Lung microvascular endothelial cell (primary cell): Measurements from ENCODE around the gene RUBCNL. TPM values are rescaled to one million over a fixed set of nuclear protein-coding genes. Genes with fewer than 3 reads are reported as not detected.
"Not testable (repeated sequence)": the region's sequence is repeated elsewhere in the genome, so short reads cannot be mapped to it uniquely, and the experiment has no call there.

Source experiments
- DNase-seq, 2 donors: peaks; one replicate each; pipeline versions ENCODE4 v3.0.0 to v3.0.0-alpha.2; 2010; ENCODE audit warnings: low read depth in 2 of 2
- total RNA-seq: library from RNA; depleted of rRNA; stranded (reverse); fragments of >200 nt; gene quantifications from 2 replicates; pipeline ENCODE4 v1.2.1, GENCODE V29; 2014

The RUBCNL gene
- total RNA-seq, 1 donor from 2014 or later: 0.20 TPM

DNA sequence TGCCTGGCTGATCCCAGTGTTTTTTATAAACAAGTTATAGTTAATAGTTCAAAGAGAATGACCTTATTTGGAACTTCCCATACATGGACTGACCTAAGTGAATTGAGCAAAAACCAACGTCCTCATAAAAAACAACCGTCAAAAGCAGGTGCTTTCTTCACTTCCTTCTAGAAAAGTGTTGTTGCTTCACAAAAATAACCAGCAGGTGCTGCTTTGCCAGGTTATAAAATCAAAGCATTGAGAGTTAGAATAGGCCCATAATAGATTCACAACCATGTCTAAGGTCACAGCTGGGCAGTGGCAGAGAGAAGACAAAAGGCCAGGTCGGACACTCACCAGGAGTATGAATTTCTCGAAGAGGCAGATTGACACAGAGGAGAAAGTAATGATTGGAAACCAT, 9.5 kb downstream of the RUBCNL start:
- DNase-seq: no peak

DNA sequence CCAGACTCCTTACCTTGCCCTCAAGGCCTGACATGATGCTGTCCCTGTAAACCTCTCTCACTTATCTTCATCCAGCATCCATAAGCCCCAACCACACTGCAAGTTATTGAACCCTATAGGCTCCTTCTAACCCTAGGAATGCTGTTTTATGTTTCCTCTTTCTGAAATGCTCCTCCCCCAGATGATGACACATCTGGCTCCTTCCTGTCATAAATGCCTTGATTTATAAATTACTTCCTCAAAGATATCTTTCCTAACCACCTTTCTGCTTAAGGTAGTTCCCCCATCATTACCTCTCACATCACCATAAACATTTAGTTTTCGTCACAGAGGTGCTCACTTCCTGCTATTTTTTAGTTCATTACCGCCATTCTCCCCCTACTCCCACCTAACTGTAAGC, 12.3 kb downstream of the RUBCNL start:
- no peak for DNase-seq

DNA sequence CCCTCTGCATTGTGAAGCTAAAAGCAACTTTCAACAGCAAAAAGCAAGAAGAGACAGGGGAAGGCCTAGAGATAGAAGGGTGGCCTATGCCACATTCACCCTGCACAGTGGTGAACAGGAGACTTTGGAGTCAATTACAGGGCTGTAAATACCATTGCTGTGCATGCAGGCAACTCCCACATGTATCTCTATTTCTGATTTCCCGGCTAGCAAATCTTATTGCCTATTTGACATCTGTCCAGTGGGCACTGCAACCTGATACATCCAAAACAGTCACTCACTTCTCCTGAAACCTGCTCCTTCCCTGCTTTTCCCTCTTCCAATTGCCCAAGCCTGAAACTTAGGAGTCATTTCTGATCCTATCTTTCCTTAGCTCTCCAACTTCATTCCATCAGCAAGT, 13.4 kb downstream of the RUBCNL start:
- DNase-seq: no peak

DNA sequence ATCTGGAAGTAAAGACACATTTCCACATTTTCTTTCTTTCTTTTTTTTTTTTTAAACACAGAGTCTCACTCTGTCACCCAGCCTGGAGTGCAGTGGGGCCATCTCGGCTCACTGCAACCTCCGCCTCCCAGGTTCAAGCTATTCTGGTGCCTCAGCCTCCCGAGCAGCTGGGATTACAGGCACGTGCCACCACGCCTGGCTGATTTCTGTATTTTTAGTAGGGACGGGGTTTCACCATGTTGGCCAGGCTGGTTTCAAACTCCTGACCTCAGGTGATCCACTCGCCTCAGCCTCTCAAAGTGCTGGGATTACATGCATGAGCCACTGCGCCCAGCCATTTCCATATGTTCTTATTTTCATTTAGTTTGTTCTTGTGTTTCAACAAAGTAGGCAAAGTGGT, 14.1 kb downstream of the RUBCNL start:
- DNase-seq: not testable (repeated sequence)

DNA sequence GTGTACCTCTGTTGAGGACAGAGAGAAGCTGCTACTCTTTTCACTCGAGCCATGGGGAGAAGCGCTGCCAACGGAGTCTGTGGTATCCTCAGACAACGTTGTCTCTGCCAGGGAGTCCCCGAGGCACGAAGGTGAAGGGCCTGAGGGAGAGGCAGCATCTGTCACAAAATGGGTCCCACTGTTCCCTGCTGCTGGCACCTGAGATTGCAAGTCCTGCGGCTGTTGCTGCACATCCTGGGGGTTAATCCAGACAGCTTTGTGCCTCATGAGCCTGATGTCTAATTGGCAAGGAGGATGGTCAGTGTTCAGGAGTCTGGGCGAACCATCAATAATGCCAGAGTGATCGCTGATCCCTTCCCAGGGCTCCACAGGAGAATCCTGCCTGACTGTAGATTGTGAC, 15.0 kb downstream of the RUBCNL start:
- no peak for DNase-seq

DNA sequence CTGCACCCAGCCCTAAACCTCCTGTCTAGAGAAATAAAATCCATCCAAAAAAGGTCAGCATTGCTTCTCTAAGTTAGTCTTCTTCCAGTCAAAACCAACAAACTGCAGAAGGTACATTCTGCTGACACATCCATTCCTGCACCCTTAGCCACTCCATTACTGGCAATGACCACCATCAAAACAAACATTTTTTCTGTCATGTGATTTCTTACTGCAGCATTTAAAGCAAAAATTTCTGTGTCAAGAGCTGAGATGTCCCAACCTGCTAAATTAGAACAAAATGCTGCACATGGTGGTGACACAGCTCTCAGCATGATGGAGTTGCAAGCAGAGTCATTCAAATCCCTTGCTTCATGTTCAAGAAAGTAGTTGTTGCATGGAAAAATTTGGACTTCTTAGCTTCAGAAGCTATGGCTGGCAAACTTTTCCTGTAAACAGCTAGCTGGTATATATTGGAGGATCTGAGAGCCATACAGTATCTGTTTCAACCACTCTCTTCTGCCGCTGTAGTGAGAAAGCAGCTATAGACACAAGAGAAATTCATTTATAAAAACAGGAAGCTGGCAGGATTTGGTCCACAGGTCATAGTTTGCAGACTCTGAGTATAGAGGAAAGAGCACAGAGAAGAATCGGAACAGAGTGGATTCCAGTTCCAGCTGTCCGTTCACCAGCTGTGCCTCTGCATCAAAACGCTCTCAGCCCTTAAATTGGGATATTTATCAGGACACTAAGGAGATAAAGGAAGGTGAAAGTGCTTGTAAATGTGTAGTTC, 17.4 kb downstream of the RUBCNL start:
- peak in 1 of 2 donors; percentile 31 for DNase-seq

DNA sequence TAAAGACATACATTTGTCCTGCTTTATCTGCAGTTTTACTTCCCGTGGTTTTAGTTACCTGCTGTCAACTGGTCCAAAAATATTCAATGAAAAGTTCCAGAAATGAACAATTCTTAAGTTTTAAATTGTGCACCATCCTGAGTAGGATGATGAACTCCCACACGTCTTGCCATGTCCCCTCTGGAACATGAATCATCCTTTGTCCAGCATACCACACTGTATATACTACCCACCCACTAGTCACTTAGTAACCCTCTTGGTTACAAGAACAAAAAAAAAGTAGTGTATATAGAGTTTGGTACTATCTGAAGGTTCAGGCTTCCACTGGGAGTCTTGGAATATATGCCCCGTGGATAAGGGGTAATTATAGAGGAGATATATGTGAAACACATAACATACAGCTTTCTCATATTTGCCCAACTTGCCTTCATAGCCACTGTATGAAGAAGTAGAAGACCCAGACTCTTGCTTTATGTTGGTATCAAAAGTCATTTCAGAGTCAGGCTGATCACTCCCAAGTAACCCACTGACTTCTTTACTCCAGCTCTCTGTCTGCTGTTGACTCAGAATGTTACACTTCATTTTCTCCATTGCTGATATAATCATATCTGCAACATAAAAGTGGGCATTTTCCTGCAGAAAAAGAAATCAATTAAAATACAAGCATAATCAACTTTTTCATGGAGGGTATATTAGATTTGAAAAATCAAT, 19.3 kb downstream of the RUBCNL start:
- DNase-seq: no peak

DNA sequence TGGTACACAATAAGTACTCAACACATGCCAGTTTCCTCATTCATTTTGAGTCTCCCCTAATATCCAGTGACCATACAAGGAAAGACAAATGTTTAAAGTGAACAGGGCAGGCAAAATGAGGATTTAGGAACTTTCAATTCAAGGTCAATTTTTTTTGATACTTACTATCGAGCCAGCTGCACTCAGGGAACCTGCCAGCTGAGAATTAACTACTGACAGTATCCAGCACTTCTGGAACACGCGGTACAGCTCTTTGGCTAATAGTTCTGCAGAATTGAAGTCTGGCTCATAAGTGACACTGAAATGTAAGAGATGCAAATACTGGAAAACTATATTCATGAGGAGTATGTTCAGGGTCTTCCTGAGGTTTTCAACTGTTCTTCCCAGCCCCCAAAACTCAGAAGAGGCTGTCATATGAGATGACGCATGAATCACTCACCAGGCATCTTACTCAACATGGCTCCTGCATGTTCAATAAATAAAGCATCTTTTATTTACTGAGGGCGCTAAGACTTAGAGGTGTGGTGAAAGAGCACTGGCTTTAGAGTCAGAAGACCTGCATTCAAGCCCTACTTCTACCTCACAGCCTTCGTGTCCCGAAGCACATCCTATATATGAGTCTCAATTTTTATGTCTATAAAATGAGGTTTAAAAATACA, 25.6 kb downstream of the RUBCNL start:
- DNase-seq: no peak

DNA sequence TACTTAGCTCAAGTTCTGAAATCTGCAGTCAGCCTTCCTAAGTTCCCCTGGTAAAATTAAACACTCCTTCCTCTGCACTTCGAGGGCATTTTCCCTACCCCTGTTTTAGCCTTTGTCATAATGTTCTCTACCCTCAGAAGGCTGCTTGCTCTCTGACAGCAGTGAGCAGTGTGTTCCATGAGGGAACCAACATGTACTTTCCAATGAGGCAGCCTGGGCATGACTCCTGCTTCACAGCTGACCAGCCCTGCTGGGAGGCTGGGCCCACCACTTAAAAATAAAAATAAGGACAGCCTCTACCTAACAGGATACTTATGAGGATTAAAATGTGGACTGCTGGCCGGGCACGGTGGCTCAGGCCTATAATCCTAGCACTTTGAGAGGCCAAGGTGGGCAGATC, 26.4 kb downstream of the RUBCNL start:
- DNase-seq: no peak

DNA sequence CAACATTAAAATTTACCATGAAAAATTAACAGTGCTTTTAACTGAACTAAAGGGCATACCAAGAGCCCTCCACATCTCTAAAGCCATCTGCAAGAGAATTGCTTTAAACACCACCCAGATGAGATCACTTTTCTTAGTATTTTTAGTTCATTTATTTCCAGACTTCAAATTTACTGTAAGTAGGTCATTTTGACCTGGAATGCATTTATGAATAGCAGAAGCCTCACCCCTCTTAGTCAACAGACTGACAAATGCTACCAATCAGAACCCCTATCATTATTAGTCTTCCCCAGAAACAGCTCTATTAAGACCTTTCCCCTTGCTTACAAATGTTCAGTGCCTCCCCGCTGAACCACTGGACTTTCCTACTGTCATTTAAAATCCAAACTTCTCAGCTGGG, 27.3 kb downstream of the RUBCNL start:
- DNase-seq: no peak

DNA sequence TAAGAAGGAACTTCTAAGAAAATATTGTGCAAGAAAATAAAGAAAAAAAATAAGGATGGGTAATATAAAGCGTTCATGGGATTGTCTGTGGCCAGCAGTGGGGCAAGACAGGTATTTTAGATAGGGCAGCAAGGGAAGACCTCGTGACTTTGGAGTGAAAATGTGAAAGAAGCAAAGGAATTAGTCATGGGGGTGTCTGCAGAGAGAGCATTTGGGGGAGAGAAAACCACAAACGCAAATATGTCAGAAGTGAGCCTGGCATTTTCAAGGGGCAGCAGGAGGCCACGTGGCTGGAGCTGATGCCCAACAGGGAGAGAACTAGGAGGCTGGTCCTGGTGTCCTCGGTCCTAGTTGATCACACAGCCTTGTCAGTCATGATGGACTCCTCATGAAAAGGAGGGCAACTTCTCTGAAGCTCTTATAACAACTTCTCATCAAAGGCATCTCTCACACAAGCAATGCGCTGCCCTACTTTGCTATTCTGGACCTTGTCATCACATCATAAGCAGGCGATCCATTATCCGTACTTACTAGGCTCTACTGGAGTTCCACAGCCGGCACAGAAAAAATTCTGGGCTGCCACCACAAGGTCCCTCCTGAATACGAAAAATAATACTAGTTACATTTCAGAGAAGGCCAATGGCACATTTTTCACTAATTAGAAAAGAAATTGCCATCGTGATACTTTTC, 31.0 kb downstream of the RUBCNL start:
- DNase-seq: no peak

DNA sequence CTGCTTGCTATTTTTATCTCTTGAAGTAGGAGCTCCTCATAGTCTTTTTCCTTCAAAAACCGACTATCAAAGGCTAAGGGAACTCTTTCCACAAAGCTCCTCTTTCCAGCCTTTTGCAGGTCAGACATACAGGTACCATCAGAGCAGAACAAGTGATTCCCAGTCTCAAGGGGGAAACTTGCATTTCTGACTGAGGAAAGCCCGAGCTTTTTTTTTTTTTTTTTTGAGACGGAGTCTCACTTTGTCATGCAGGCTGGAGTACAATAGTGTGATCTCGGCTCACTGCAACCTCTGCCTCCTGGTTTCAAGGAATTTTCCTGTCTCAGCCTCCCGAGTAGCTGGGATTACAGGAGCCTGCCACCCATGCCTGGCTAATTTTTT, 32.0 kb downstream of the RUBCNL start:
- DNase-seq: no peak

DNA sequence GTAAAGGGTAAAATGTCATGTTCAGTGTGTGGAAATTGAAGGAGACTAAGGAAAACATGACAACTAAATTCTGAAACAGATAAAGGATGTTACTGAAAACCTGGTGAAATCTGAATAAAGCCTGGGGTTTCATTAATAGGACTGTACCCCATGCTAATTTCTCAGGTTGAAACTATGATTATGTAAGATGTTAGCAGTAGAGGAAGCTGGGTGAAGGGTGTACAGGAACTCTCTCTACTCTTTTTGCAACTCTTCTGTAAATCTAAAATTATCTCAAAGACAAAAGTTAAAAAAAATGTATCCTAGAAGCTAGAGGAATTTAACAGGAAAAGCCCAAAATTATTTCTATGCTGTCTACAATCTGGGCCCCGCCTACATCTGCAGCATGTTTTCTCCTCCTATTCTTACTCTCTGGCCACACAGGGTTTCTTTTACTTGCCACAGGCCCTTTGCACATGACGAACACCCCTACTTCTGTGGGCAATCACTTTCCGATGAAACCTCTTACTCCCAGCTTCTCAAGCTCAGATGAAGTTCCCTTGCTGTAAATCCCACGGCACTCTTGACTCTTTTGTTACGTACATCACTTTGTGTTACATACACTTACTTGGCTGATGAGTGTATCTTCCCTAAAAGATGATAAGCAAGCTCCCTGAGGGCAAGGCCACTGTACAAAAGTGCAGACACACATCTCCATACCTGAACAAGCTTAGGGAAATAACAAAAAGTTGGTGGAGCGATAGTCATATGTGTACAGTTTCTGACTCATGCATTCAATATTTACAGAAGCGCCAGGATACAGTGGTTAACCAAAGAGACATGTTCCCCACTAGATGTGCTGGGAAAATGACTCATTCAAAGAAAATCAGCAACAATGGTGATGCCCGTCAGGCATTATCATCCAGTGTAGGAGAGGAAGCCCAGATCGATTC, 32.6 kb downstream of the RUBCNL start:
- peak; percentile 43 to 88 for DNase-seq

DNA sequence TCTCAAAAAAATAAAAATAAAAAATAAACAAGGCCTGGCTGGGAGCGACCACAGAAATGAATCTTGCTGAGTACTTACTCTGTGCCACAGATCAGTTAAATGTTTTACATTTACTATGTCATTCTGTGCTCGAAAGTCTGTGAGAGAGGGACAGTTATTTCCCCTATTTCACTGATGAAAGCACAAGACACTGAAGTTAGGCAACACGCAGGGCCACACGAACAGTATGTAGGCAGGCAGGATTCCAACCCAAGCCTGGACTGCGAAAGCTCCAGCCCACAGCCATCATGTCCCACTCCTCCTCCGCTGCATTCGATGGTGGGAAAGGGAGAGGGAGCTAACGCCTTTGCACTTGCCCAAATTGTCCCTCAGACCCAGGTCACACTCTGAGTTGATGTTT, 34.2 kb downstream of the RUBCNL start:
- no peak for DNase-seq

DNA sequence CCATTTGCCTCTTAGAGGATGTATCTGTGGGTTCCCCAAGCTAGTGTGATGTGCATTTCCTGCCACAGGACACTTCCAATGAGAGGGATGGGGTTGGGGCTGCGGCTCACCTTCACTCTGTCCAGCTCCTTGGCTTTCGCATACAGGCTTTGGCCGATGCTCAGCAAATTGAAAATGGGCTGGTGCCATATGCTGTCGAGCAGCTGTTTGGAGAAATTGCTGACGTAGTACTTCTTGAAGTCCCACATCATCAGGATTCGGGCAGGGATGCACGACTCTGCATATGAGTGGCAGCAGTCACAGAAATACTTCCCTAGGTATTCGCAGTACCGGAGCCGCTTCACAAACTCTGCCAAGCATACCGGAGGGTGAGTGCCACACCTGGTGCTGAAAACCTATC, 37.0 kb downstream of the RUBCNL start:
- DNase-seq: no peak

DNA sequence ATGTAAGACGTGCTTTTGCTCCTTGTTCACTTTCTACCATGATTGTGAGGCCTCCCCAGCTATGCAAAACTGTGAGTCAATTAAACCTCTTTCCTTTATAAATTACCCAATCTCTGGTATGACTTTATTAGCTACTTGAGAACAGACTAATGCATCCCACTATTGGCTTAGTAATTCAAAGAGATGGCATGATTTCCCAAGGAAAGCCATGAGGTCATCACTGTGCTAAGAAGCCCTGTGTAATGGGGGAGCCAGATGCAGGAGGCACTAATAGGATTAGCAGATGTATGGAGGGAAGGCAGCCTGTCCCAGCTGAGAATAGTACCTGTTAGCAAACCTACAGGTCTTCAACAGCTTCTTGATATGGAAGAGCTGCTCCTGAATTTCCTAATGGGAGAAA, 38.1 kb downstream of the RUBCNL start:
- DNase-seq: no peak

DNA sequence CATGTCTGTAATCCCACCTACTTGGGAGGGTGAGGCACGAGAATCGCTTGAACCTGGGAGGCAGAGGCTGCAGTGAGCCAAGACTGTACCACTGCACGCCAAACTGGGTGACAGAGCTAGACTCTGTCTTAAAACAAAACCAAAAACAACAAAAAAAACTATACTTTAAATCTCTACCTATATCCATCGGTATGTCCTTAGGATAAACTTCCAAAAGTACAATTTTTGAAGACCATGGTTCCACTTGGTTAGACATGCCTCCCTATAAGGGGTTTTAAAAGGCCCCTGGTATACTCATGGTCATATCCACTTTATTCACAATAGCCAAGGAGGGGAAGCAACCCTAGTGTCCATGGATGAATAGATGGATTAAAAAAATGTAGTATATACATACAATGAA, 39.8 kb downstream of the RUBCNL start:
- no peak for DNase-seq

DNA sequence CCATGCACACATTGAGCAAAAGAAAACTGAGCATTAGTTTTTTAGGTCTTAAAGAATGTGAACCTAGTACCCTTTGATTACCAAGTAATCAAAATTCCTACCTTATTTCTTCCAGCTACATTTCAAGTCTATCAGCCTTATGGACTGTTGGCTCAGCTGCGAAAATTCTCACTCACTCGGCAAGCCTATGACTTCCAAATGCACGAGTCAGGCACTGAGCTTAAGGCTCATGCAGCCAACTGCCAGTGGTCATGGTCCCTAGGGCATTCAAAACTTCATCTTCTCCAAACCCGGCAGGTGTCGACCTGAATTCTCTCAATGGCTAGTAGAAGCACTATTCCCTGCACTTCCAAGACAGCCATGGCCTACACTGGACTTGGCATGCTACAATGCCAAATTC, 41.2 kb downstream of the RUBCNL start:
- no peak for DNase-seq

DNA sequence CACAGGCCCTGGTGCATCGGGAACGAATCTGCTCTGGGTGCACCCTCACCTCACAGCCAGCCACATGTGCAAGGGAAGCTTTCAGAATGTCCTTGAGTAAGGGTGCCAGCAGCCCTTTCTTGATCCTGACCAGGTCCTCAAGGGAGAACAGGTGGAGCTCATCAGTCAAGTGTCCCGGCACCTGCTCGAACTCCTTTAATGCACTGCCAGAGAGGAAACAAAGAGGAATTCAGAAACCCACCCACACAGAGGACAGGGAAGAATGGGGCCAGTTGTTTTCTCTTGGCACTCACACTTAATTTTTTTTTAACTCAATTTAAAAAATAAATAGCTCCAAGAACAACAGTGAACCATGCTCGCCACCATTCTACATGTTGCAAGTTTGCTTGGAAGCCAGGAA, 41.7 kb downstream of the RUBCNL start:
- DNase-seq: no peak

DNA sequence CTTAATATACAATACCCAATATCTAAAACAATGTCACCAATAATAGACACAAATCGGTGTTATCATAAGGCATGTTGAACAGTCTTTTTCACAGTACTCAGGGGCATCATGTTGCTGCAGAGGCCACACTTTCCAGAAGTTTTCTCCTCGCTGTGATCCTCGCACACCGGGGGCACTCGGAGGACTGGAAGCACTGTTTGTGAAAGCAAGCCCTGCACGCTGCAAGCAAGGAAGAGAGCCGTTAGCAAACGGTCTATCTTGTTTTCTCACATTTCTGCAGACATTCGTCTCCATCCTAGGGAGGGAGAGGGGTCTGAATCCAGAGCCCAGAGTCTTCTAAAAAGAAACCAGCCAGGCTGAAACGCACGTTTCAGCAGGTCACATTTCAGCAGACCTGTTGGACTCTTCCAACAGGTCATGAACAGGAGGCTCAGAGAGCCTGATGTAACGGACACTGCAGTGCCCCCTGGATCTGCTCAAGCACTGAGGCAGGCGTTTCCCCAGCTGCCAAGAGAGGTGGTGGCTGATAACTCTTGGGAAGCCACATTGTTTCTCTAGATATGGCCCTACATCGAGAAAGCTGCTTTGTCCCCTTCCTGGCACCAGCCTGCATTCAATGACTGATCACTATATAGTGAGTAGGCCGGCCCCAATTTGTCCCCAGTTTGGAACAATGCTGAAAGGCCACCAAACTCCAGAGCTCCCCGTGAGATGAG, 43.6 kb downstream of the RUBCNL start:
- DNase-seq: no peak
